Right cardiac atrium (tissue), 5 donors: ENCODE measurements around the gene FRMPD1. TPM values are rescaled to one million over a fixed set of nuclear protein-coding genes. Genes with fewer than 3 reads are reported as not detected.
A peak's percentile ranks its signal among the peaks of the same experiment; 100 is the strongest.

Experiments
- ATAC-seq, 2 donors: fragments of 200-7000 bp; cut with Tn5 transposase; one replicate each; pipeline versions ENCODE4 v1.8.0 to v1.9.1; 2020; ENCODE audit warnings: moderate library complexity in 2 of 2, mild to moderate bottlenecking in 1 of 2
- DNase-seq, 3 donors: peaks; one replicate each; pipeline ENCODE4 v3.0.0-alpha.2; 2020
- H3K27ac ChIP-seq: one replicate; pipeline ENCODE4 v1.5.1; 2013; ENCODE audit warnings: mild to moderate bottlenecking, low read length, control low read depth, moderate library complexity
- H3K27me3 ChIP-seq: one replicate; pipeline ENCODE4 v1.6.1; 2013; ENCODE audit not compliant: control insufficient read depth, insufficient read depth
- H3K4me1 ChIP-seq: one replicate; pipeline ENCODE4 v1.6.1; 2013; ENCODE audit warnings: low read length; ENCODE audit not compliant: control insufficient read depth, insufficient read depth
- H3K4me3 ChIP-seq: one replicate; pipeline ENCODE4 v1.5.1; 2013; ENCODE audit warnings: low read length, control low read depth
- H3K9me3 ChIP-seq: one replicate; pipeline ENCODE4 v1.6.1; 2013; ENCODE audit warnings: low read length; ENCODE audit not compliant: control insufficient read depth
- WGBS: extraction: QIAGEN DNeasy Blood & Tissue Kit; methylation state at CpG from one replicate; pipeline ENCODE4 v1.1.7; 2013; 5-methylcytosine and 5-hydroxymethylcytosine counted together
- intact Hi-C, 4 donors: fragments of 100-400 bp; cut with DNase I; formaldehyde crosslinking; loops; one replicate each; pipeline versions ENCODE4 v1.11.0 to v1.14.0; 2022 to 2023
- polyA plus RNA-seq: library from polyadenylated mRNA; stranded (reverse); fragments of 200-250 nt; gene quantifications from one replicate; pipeline ENCODE4 v1.2.3, GENCODE V29; 2013
- total RNA-seq, 4 donors: library from RNA; stranded (reverse); fragmentation: NEBNext Ultra II Directional; extraction: Animal tissue kit (Norgen Biotek cat#: 25700); gene quantifications; one replicate each; pipeline ENCODE4 v1.2.1, GENCODE V29; 2021
- donor health status: healthy with polysubstance abuse.
- donor health status: DM: no; HTN: yes; CAD: no.
- donor health status: DM: no; HTN: no; CAD: no.
- donor health status: DM: no; HTN: yes; CAD: no; lungs with severe emphysema.
- donor health status: DM: yes; HTN: yes; CAD: no.

FRMPD1 gene
- total and polyA plus RNA-seq, 5 donors = 0.28 to 1.8 (median 1.2) TPM

DNA sequence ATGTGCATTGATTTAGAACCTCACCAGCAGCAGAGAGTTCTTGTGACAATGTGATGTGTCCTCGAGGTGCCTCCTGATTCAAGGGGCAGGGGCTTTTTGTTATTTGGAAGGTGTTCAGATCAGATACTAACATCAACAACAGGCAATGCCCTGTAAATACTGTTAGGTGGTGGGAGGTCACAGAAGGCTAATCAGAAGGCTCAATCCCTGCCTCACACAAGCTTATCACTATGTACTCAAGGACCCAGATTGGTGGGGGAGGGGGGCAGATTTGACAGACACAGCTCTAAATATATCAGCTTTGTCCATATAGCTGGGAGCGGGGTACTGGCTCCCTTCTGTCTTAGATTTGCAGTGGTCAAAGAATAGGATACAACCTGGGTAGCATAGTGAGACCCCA lies 2.6 kb downstream of the FRMPD1 start:
- Histone ChIP-seq H3K4me3 (no peak overlapping the region), H3K27me3 (no peaks in the 10 kb centered on the region), H3K9me3 (no peaks in the 10 kb centered on the region), H3K4me1 (peaks cover 2% of the 10 kb centered on the region), H3K27ac (no peak overlapping the region)
- ATAC-seq (no peak), DNase-seq (no peak)
- intact Hi-C loops = no loop called here
- 75% methylated on average over 2 of the region's 2 CpGs for WGBS

DNA sequence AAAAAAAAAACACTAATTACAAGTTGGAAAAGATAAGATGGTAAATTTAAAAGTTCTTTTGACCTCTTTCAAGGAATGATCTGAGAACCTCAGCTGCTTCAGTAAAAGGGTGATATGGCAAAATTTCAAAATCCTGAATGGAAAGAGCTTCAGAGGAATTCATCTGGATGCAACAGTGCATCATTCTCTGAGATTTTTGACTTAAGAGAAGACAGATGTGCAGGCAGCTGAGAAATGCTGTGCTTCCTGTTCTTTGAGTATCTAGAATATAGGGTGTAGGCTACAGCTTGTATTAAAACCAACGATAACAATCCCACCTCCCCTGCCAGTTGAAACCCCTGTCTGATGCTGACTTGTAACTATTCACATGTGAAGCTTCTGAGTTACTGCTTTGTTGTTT lies 6.2 kb downstream of the FRMPD1 start:
- Histone ChIP-seq H3K27me3 (no peaks in the 10 kb centered on the region), H3K4me1 (peaks cover 2% of the 10 kb centered on the region), H3K4me3 (no peak overlapping the region), H3K27ac (no peak overlapping the region), H3K9me3 (no peaks in the 10 kb centered on the region)
- intact Hi-C loops = no loop called here
- no peak for ATAC-seq
- DNase-seq = no peak
- WGBS = 48% methylated on average over 1 of the region's 1 CpG

DNA sequence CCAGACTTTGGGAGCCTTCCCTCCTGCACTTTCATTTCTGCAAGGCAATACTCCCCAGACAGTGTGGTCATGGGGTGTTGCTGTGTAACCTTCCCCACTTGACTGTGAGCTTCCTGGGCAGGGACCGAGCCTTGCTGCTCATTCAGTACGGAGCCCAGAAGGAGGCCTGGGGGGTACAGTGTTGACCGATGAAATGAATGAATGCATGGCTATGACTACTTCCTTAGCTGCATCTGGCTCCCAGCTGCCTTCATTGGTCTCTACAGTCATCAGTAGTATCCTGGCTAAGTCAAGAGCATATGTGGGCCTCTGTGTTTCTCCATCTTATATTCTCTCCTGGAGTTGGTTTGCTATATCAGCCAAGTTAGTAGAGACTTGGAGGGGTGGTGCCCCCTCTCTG lies 9.9 kb downstream of the FRMPD1 start:
- Histone ChIP-seq H3K9me3 (no peaks in the 10 kb centered on the region), H3K27me3 (no peaks in the 10 kb centered on the region), H3K27ac (no peak overlapping the region), H3K4me3 (no peak overlapping the region), H3K4me1 (no peaks in the 10 kb centered on the region)
- WGBS = 92% methylated on average over 3 of the region's 3 CpGs
- intact Hi-C loops = no loop called here
- ATAC-seq (no peak), DNase-seq (no peak)

DNA sequence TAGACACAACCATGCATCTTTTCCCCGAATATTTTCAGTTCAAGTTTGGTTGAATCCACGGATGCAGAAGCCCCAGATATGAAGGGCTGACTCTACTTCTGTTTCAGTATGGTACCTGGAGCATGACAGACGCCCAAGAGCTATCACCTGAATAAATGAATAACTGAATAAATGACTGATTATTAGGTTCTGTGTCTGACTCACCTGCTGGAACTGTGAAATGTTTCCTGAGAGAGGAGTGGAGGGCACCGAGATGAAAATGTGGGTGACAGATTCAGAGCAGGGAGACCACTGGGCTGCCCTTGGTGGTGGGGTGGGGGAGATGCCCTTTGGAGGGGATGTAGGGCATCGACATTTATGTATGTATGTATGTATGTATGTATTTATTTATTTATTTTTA lies 13.2 kb downstream of the FRMPD1 start:
- ATAC-seq (no peak), DNase-seq (no peak)
- Histone ChIP-seq H3K4me3 (no peak overlapping the region), H3K27me3 (no peaks in the 10 kb centered on the region), H3K27ac (no peak overlapping the region), H3K4me1 (peaks cover 2% of the 10 kb centered on the region), H3K9me3 (no peaks in the 10 kb centered on the region)
- WGBS = 77% methylated on average over 5 of the region's 5 CpGs
- intact Hi-C loops = no loop called here

DNA sequence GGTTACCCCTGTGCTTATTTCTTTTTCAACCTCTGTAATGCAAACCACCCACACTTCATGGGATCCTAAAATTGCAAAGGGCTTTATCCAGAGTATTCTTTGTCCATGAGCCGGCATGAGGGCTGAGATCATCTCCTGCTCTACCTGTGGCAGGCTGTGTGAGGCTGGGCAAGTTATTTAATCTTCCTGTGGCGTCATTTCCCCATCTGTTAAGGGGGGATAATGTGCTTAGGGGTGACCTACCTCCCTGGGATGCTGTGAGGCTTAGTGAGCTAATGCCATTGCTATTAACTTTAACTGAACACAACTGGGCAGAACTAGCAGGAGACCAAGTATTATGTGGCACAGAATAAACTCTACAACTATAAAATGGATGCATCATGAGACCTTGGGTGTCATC lies 17.0 kb downstream of the FRMPD1 start:
- intact Hi-C loops = no loop called here
- Histone ChIP-seq H3K4me1 (peaks cover 2% of the 10 kb centered on the region), H3K27ac (no peak overlapping the region), H3K9me3 (no peaks in the 10 kb centered on the region), H3K4me3 (no peak overlapping the region), H3K27me3 (no peaks in the 10 kb centered on the region)
- WGBS = 64% methylated on average over 2 of the region's 2 CpGs
- DNase-seq (no peak), ATAC-seq (no peak)

DNA sequence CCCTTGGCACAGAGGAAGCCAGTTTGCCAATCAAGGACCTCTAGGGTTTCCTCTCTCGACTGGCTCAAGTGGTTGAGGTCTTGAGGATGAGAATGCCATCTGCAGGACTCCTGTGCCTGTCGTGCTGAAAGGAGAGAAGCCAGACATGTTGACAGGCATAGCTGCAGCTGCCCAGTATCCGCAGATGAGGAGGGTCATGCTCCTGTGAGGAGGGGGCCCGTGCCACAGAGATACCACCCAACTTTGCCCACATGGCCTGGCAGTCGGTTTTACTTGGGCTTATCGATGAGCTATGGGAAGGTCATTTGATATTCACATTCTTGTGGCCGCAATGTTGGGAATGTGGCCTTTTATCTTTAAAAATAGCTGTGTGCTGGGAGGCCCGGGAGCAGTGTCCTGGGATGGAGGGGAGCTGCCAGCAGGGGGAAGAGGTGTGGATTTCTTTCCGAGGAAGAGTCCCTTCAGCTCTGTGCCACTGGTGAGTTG lies 17.4 kb downstream of the FRMPD1 start:
- Histone ChIP-seq H3K27me3 (no peaks in the 10 kb centered on the region), H3K9me3 (no peaks in the 10 kb centered on the region), H3K4me3 (no peak overlapping the region), H3K27ac (peak overlapping the region; percentile 43), H3K4me1 (peaks cover 2% of the 10 kb centered on the region)
- intact Hi-C loops = no loop called here
- peak; percentile 58 to 67 for ATAC-seq
- no peak for DNase-seq
- 15% methylated on average over 9 of the region's 9 CpGs for WGBS

DNA sequence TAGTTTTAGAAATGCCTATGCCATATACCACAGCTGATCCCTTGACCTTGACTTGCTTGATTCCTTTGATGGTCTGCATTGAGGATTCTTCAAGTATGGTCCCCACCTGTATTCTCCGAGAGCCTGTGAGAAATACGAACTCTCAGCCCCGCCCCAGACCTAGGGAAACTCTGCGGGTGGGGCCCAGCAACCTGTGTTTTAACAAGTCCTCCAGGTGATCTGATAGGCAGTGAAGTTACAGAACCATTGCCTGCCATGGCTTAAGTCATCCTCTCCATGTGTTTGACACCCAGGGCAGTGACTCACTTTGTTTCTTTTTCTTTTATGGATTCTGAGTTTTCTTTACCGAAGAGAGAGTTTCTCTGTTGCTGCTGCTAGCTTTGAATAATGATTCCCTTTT lies 18.5 kb downstream of the FRMPD1 start:
- no peak overlapping the region for H3K4me3 ChIP-seq
- WGBS = 68% methylated on average over 5 of the region's 5 CpGs
- H3K27ac ChIP-seq = no peak overlapping the region

DNA sequence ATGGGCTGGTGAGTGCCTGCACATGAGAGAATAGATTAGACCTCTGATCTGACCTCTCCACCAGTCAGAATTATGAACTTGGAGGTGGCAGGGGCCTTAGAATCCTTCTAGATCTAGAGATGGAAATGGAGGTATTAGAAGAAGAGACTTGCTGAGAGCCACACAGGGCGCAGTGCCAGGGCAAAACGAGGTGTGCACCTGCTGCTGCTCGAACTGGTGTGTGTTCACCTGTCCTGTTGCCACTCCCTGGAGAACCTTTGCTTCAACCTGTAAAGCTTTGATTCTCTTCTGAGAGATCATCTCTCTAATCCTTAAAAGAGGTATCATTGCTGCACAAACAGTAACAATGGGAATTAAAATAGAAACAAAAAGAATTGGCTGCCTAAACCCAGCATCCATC lies 24.9 kb downstream of the FRMPD1 start:
- intact Hi-C loops = no loop called here
- ATAC-seq (no peak), DNase-seq (no peak)
- 68% methylated on average over 3 of the region's 3 CpGs for WGBS
- H3K27ac ChIP-seq = no peak overlapping the region
- H3K4me1 ChIP-seq = peaks cover 7% of the 10 kb centered on the region
- H3K9me3 ChIP-seq = no peaks in the 10 kb centered on the region
- H3K27me3 ChIP-seq = no peaks in the 10 kb centered on the region
- H3K4me3 ChIP-seq = no peak overlapping the region

More for the DNA sequence above, 18.5 kb downstream of the FRMPD1 start:
- Histone ChIP-seq H3K27me3 (no peaks in the 10 kb centered on the region), H3K9me3 (no peaks in the 10 kb centered on the region), H3K4me1 (peaks cover 2% of the 10 kb centered on the region)
- no peak for DNase-seq
- ATAC-seq = no peak
- intact Hi-C loops = no loop called here

DNA sequence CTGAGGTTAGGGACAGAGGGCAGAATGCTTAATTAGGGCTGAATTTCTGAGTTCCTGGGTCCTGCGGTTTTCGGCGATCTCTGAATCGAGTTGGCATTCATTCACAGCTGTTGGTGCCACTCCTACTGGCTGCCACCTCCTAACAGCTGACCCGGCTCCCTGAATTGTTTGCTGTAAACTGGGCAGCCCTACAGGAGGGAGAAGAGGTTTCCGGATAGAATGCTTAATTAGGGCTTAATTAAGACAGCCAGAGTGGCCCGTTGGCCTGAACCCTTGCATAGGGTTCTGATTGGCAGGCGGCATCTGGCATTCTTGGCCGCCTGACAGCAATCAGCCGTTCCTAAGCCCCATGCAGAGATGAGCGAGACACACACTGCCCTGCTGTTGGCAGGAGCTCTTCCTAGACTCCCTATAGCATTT lies 25.7 kb downstream of the FRMPD1 start:
- no peak overlapping the region for H3K4me3 ChIP-seq
- 38% methylated on average over 11 of the region's 11 CpGs for WGBS

DNA sequence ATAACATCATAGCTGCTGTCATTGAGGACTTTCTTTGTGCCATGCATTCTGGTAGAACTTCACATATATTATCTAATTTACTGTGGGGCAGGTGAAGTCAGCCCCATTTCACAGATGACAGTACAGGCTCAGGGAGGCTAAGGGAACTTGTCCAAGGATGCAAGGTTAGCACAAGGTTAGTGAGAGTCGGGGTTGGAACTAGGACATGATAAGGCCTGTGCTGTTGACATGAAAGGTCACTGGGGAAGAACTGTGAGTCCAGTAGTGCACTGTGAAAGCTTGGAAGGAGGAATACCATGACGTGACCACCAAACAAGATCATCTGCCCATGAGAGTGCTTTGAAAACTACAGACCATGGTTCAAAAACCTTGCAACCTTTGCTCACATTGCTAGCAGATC lies 26.7 kb downstream of the FRMPD1 start:
- Histone ChIP-seq H3K27me3 (no peaks in the 10 kb centered on the region), H3K9me3 (no peaks in the 10 kb centered on the region), H3K4me1 (peaks cover 7% of the 10 kb centered on the region), H3K27ac (no peak overlapping the region), H3K4me3 (no peak overlapping the region)
- WGBS = 43% methylated on average over 2 of the region's 2 CpGs
- intact Hi-C loops = no loop called here
- peak in 1 of 2 donors; percentile 60 for ATAC-seq
- no peak for DNase-seq

More for the DNA sequence above, 25.7 kb downstream of the FRMPD1 start:
- Histone ChIP-seq H3K9me3 (no peaks in the 10 kb centered on the region), H3K27me3 (no peaks in the 10 kb centered on the region), H3K4me1 (peaks cover 7% of the 10 kb centered on the region), H3K27ac (no peak overlapping the region)
- ATAC-seq (peak; percentile 42 to 52), DNase-seq (no peak)
- intact Hi-C loops = no loop called here

DNA sequence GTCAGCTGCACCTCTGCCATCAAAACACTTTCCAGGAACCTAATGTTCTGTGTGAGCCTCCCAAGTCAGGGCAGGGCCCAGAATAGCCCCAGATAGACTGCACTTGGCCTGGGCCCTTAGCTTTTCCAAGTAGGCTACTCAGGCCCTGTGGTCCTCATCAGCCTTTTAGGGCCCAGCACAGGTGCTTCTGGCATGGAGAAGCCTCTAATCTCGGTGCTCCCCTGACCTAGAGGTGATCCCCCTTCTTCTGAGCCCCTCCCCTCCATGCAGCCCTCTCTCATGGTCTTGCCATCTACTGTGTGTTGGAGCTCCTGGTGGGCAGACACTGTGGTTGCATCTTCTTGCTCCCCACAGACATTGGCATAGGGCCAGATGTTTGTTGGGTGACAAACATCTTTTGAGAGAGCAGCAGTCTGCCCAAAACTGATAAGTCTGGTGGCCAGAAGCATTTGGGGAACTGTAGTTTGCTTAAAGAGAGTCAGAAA lies 28.1 kb downstream of the FRMPD1 start:
- DNase-seq = no peak
- Histone ChIP-seq H3K4me3 (no peak overlapping the region), H3K9me3 (no peaks in the 10 kb centered on the region), H3K27ac (no peak overlapping the region), H3K27me3 (no peaks in the 10 kb centered on the region), H3K4me1 (peaks cover 7% of the 10 kb centered on the region)
- 52% methylated on average over 1 of the region's 1 CpG for WGBS
- no peak for ATAC-seq
- intact Hi-C loops = no loop called here
